HG03103 (cell line): ENCODE data around the gene MICAL3.
"Not testable (repeated sequence)": the region's sequence is repeated elsewhere in the genome, so short reads cannot be mapped to it uniquely, and the experiment has no call there.

Source experiments
- ATAC-seq: cut with Tn5 transposase; IDR thresholded peaks from one replicate; pipeline ENCODE4 v1.9.1; 2021; ENCODE audit warnings: low read depth; ENCODE audit not compliant: unreplicated experiment

Gene MICAL3

GRCh38 chr22:18001894-18002315, 22.5 kb downstream of the MICAL3 start:
- ATAC-seq = not testable (repeated sequence)

GRCh38 chr22:18001040-18001893, 23.1 kb downstream of the MICAL3 start:
- ATAC-seq = no peak

- no peak for ATAC-seq
Observed at GRCh38 chr22:18000441-18001039, 23.8 kb downstream of the MICAL3 start.

DNA sequence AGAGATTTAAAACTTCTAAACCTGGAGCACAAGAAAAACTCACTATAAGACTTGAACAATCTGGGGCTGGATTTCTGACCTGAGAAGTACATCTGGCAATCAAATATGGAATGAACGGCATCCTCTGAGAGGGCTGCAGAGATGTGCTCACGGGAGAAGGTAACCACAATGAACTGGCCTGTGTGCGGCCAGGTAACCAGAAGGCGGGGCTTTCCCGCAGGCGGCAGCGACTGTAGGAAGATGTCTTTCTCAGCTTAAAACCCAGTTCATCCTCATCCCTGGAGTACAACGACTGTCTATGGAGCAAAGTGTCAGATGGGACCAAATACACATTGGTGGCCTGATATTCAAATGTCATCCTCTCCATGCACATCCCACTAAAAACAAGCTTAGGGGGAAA, 24.5 kb downstream of the MICAL3 start:
- no peak for ATAC-seq

- ATAC-seq = no peak
Observed at GRCh38 chr22:17998913-17999312, 25.4 kb downstream of the MICAL3 start.

DNA sequence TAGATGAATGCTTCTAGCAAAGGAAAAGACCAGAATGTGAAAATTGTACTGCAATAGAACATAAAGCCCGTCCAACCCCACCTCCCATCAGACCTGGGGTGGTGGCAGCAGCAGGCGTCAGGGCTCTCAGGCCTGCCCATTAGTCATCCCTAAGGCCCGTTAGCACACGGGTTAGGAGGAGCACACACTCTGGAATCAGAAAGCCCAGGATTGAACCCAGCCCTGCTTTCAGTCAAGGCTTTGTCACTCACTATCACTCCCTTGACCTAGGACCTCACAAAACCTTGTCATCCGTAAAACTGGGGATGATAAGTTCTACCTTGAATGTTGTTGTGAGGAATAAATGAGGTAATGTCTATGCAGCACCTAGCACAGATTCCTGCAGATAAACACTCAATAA, 26.9 kb downstream of the MICAL3 start:
- ATAC-seq = no peak

DNA sequence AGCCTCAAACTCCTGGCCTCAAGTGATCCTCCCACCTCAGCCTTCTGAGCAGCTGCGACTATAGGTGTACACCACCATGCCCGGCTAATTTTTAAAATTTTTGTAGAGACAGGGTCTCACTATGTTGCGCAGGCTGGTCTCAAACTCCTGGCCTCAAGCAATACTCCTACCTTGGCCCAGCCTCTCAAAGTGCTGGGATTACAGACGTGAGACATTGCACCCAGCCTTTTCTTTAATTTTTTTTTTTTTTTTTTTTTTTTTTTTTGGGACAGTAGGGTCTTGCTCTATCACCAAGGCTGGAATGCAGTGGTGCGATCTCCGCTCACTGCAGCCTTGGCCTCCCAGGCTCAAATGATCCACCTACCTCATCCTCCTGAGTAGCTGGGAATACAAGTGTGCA, 29.1 kb downstream of the MICAL3 start:
- ATAC-seq = not testable (repeated sequence)

- ATAC-seq = no peak
Observed at GRCh38 chr22:17994424-17995108, 29.8 kb downstream of the MICAL3 start.

- ATAC-seq = not testable (repeated sequence)
Observed at GRCh38 chr22:17992976-17993375, 31.4 kb downstream of the MICAL3 start.

DNA sequence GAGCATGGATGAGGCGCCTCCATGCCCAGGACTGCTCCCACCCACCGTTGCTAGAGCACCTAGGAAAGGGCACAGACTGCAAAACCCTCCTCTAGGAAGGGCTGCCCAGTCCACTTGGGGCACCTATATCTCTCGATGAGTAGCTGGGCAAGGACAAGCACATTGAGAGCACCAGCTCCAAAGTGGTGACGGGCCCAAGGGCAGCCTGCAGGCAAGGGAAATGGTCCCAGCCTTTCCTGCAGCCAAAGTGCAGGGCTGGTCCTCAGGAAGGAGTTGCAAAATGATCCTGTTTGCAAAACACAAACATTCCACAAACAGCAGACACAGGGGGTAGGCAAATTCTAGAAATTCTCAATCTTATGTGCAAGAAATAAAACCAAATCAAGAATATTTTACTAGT, 32.4 kb downstream of the MICAL3 start:
- not testable (repeated sequence) for ATAC-seq

DNA sequence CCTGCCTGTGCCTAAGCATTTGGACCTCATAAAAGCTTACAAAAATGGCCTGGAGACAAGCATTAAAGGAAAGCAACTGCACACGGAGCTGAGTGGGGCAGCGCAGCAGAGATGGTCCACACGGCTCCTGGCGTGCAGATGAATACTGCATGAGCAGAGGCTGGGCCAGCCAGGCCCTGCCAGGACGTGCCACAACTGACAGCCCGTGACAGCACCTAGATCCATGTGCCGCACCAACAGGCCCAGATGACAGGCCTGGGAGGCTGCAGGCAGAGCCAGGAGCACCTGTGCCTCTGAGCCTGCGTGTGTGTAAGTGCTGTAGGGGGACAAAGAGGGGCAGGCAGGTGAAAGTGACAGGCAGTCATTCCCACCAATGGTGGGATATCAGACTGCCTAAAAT, 33.4 kb downstream of the MICAL3 start:
- no peak for ATAC-seq

- no peak for ATAC-seq
Observed at GRCh38 chr22:17990147-17990546, 34.2 kb downstream of the MICAL3 start.

DNA sequence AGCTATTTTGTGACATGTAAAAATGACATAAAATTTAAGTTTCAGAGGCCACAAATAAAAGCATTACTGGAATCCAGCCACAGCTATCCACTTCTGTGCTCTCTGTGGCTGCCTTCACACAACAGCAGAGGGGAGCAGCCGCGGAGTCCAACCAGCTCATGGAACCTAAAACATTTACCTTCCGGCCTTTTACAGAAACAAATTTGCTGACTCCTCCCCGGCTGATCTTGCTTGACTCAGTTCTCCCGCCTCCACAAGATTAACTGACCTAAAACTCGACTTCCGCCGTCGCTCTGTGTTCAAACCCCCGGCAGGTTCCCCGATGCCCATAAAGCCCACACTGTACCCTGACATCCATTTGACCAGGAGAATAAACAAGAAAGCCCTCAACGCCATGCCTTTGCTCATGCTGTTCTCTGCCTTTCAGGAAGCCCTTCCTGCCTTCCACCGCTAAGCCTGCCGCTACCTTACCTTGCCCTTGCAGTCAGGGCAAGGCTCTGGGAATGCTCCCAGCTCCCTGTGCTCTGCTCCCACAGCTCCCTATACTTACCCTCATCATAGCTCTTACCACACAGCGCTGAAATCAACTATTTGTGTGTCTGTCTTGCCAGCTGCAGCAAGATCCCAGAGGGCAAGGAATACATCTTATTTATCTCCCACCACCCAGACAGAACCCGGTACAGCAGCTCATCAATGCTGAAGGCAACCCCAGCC, 35.4 kb downstream of the MICAL3 start:
- ATAC-seq = no peak

GRCh38 chr22:17985606-17986005, 38.8 kb downstream of the MICAL3 start:
- ATAC-seq = no peak

DNA sequence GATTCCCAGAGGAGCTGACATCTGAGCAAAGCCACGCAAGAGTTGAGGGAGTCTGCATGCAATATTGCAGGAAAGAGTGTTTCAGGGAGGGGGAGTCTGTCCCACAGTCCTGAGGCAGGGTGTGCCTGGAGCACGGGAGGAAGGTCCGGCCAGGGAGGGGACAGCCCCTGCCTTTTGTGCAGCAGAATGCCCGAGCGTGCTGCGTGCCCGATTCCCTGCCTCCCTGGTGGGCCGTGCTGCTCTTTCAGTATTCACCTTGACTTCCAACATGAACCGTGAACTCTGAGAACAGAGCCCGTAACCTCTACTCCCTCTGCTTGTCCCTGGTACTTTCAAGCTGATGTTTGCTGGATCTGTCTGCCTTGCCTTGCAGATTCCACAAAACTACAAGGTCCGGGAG, 39.3 kb downstream of the MICAL3 start:
- not testable (repeated sequence) for ATAC-seq

- ATAC-seq = no peak
Observed at GRCh38 chr22:17984114-17984513, 40.2 kb downstream of the MICAL3 start.

DNA sequence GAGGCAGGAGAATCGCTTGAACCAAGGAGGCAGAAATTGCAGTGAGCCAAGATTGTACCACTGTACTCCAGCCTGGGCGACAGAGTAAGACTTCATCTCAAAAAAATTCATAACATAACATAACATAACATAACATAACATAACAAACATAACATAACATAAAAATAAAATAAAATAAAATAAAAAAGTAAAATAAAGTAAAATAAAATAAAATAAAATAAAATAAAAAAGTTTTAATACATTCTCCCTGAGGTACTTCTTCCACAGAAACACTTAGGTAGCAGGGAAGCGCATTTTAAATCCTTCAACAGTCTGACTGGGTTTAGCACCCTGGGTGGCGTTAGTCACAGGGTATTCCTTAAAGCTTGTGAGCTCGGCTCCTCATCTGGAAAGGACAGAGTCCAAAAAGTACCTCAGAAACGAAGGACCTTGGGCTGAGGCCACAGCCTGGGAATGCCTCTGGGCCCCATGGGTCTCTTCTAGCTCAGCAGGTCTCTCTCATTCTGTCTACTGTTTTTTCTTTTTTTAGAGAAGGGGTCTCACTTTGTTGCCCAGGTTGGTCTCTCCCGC, 41.7 kb downstream of the MICAL3 start:
- no peak for ATAC-seq

GRCh38 chr22:17981497-17981896, 42.9 kb downstream of the MICAL3 start:
- no peak for ATAC-seq

- ATAC-seq = no peak
Observed at GRCh38 chr22:17980638-17981051, 43.7 kb downstream of the MICAL3 start.

DNA sequence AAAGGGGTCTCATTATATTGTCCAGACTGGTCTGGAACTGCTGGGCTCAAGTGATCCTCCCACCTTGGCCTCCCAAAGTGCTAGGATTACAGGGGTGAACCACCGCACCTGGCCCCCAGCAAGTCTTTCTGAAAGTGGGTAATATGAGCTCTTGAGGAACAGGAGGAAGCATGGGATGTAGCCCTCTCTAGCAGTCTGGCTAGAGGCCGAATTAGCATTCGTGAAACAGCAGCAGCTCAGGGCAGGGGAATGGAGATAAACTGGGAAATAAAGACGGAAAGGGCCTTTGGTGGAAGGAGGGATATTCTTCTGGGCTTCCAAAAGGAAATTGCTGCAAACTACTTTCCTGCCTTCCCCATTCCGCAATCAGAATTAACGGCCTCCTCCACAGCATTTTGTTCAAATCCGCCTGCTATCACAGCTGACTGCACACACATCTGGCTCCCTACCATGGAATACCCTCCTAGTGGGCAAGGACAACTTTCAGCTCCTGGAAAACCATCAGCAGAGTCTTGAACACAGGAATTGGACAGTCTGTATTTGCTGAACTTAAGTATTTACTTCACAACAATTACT, 44.3 kb downstream of the MICAL3 start:
- no peak for ATAC-seq
